Stimulated activated CD8-positive, alpha-beta memory T cell treated with anti-CD3 and anti-CD28 coated beads, Interleukin-15, amount 100 ng/mL, for 1 hour (primary cell): Measurements from ENCODE around the gene EFNB1.

Experiments
- DNase-seq: peaks from one replicate; pipeline ENCODE4 v3.0.0-alpha.2; 2020; ENCODE audit warnings: low read depth

The EFNB1 gene

DNA sequence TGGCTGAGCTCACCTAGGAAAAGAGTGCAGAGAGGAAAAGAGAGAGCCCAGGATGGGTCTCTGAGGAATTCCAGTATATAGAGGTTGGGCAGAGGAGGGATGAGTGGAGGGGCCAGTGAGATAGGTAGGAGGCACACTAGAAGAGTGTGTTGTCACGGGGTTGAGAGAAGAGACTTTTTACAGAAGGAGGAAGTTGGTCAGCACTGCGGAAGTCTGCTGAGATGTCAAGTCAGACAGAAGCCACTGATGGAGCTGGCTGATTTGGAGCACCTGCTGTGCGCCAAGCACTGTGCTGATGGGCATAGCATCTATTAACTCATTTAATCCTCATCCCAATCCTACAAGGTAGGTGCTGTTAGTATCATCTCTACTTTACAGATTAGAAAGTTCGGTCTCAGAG is 60.4 kb downstream of the EFNB1 start:
- DNase-seq: no peak
